GM12878 (cell line): ENCODE measurements around the gene SORBS1. TPM values are rescaled to one million over a fixed set of nuclear protein-coding genes. Genes with fewer than 3 reads are reported as not detected.

ENCODE experiments used
- ATAC-seq: fragments of 200-7000 bp; cut with Tn5 transposase; 3 replicates; pipeline ENCODE4 v1.9.1; 2020; ENCODE audit warnings: mild to moderate bottlenecking, moderate library complexity
- BruUV-seq: library from RNA; stranded (reverse); fragments of 400-500 nt; replicated peaks from 2 replicates; lab custom pipeline; 2021; lab: Mats Ljungman, UMichigan
- CTCF ChIA-PET: fragments of 300-600 bp; sonication (Branson Sonifier 250); formaldehyde crosslinking; extraction: SDS; loops from one replicate; lab custom pipeline; 2021; ENCODE audit warnings: inconsistent platforms; lab: Yijun Ruan, JAX
- POLR2A ChIA-PET: fragments of 350-600 bp; formaldehyde crosslinking; extraction: SDS; loops from one replicate; lab custom pipeline; 2021; ENCODE audit warnings: inconsistent platforms; lab: Charles Lee
- RAD21 ChIA-PET: fragments of 300-600 bp; sonication (Branson Sonifier 250); formaldehyde crosslinking; loops from one replicate; lab custom pipeline; 2023; ENCODE audit warnings: antibody characterized with exemption; ENCODE audit not compliant: unreplicated experiment; lab: Charles Lee
- SMC1A ChIA-PET: fragments of 300-600 bp; sonication (Branson Sonifier 250); formaldehyde crosslinking; loops from one replicate; lab custom pipeline; 2023; ENCODE audit not compliant: unreplicated experiment, uncharacterized antibody; lab: Charles Lee
- DNase-seq: peaks from one replicate; pipeline ENCODE4 v3.0.0-alpha.2; 2011; ENCODE audit warnings: low read depth, low spot score
- FAIRE-seq: peaks from 3 replicates; lab custom pipeline; 2011; peaks lifted over from hg19 to GRCh38; lab: Jason Lieb, UNC
- H2AFZ ChIP-seq: 2 replicates; pipeline ENCODE4 v1.6.0; 2011; ENCODE audit warnings: low read depth, low read length, control low read depth; ENCODE audit not compliant: control insufficient read depth
- H3K27ac ChIP-seq: 2 replicates; pipeline ENCODE4 v1.5.1; 2011; ENCODE audit warnings: control low read depth; ENCODE audit not compliant: control insufficient read depth, insufficient read depth
- H3K27me3 ChIP-seq, 2 experiments: replicated peaks in 1 of 2; 2 replicates each; pipeline versions ENCODE4 v1.6.0 to v1.6.1; 2011; ENCODE audit warnings: low read length in 1 of 2; ENCODE audit not compliant: control insufficient read depth in 2 of 2, insufficient read depth in 2 of 2
- H3K36me3 ChIP-seq, 2 experiments: 2 replicates each; pipeline ENCODE4 v1.5.1; 2011; ENCODE audit warnings: low read length in 1 of 2; ENCODE audit not compliant: control insufficient read depth in 2 of 2, insufficient read depth in 2 of 2
- H3K4me1 ChIP-seq: 2 replicates; pipeline ENCODE4 v1.6.1; 2011; ENCODE audit warnings: mild to moderate bottlenecking, low read length, moderate library complexity, mixed read lengths; ENCODE audit not compliant: control insufficient read depth, insufficient read depth
- H3K4me2 ChIP-seq: 2 replicates; pipeline ENCODE4 v1.6.0; 2011; ENCODE audit warnings: control low read depth; ENCODE audit not compliant: control insufficient read depth, insufficient read depth
- H3K4me3 ChIP-seq: fragments of 200-600 bp; sonication (generic); 2 replicates; pipeline ENCODE4 v1.5.1; 2016
- H3K79me2 ChIP-seq: 2 replicates; pipeline ENCODE4 v1.6.0; 2011; ENCODE audit warnings: low read length; ENCODE audit not compliant: control insufficient read depth, insufficient read depth
- H3K9ac ChIP-seq: 2 replicates; pipeline ENCODE4 v1.8.0; 2011; ENCODE audit warnings: low read length, control low read depth, mixed read lengths; ENCODE audit not compliant: control insufficient read depth, insufficient read depth
- H3K9me3 ChIP-seq: replicated peaks from 3 replicates; pipeline ENCODE4 v1.5.1; 2011; ENCODE audit warnings: mild to moderate bottlenecking, low read length; ENCODE audit not compliant: control insufficient read depth, insufficient read depth
- H4K20me1 ChIP-seq: 2 replicates; pipeline ENCODE4 v1.6.0; 2011; ENCODE audit not compliant: control insufficient read depth, insufficient read depth
- BMI1 ChIP-seq: fragments of 450-650 bp; IDR thresholded peaks from 2 replicates; pipeline ENCODE4 v1.6.1; 2016; ENCODE audit warnings: mild to moderate bottlenecking, moderate library complexity, borderline replicate concordance
- KDM1A ChIP-seq: fragments of 200-600 bp; sonication (generic); IDR thresholded peaks from 2 replicates; pipeline ENCODE4 v1.6.1; 2016; ENCODE audit warnings: borderline replicate concordance
- NFXL1 ChIP-seq: fragments of 450-650 bp; IDR thresholded peaks from 2 replicates; pipeline ENCODE4 v1.6.1; 2017; ENCODE audit warnings: antibody characterized with exemption, mild to moderate bottlenecking, borderline replicate concordance
- WGBS: methylation state at CpG from one replicate; pipeline ENCODE4 v1.1.6; 2016; ENCODE audit warnings: low lambda C conversion rate; ENCODE audit not compliant: insufficient replicate concordance, insufficient coverage; ENCODE audit errors: missing lambda C conversion rate; 5-methylcytosine and 5-hydroxymethylcytosine counted together
- in situ Hi-C: fragments of 300-500 bp; cut with MboI; formaldehyde crosslinking; loops from 9 replicates; pipeline ENCODE4 v1.14.3; 2018; ENCODE audit warnings: mixed read lengths
- intact Hi-C: fragments of 100-400 bp; cut with micrococcal nuclease; formaldehyde crosslinking; loops from one replicate; pipeline ENCODE4 v1.14.2; 2022; ENCODE audit not compliant: unreplicated experiment
- polyA plus RNA-seq, 11 experiments: library from polyadenylated mRNA; depleted of rRNA in 4 of 11; unstranded in 6 of 11; stranded (reverse) in 5 of 11; fragments of >200 nt; fragmentation: Nextera tagmentation in 4 of 11; fragmentation: Illumina TruSeq in 1 of 11; extraction: Ambion mirVana in 4 of 11; extraction: Trizol in 1 of 11; gene quantifications; 1 replicate in 1 of 11; 2 replicates in 10 of 11; pipeline versions ENCODE4 v1.2.1 to v1.2.3, GENCODE V29; 2011 to 2016; ENCODE audit warnings: inconsistent platforms in 2 of 11, missing spikeins in 2 of 11, low read depth in 1 of 11
- total RNA-seq, 4 experiments: library from RNA; depleted of rRNA in 3 of 4; stranded (reverse); fragments of >200 nt in 3 of 4; fragmentation: Illumina TruSeq in 1 of 4; extraction: Trizol in 1 of 4; gene quantifications; 2 replicates each; pipeline versions ENCODE4 v1.2.1 to v1.2.3, GENCODE V29; 2013 to 2021
- TF ChIP-seq, protein P1 (sequence below): fragments of 450-650 bp; IDR thresholded peaks from 2 replicates; pipeline ENCODE4 v1.6.1; 2018; ENCODE audit warnings: borderline replicate concordance, mild to moderate bottlenecking; ENCODE audit not compliant: partially characterized antibody

The SORBS1 gene
- total and polyA plus RNA-seq, 10 of the 15 experiments (the other 5 are each of a cell fraction or from before 2014, with no cell fraction given): 0.13 to 0.75 (median 0.39) TPM

GRCh38 chr10:95267251-95267650 is 293.9 kb downstream of the SORBS1 start:
- in situ Hi-C loops: no loop called here
- H3K79me2 ChIP-seq: peaks cover 26% of the 10 kb centered on the region
- 67% methylated on average over 3 of the region's 3 CpGs for WGBS
- H3K36me3 ChIP-seq: peaks cover 38 to 45% of the 10 kb centered on the region in 2 experiments
- DNase-seq: no peak
- no peaks in the 10 kb centered on the region for H3K27me3 ChIP-seq
- H3K4me3 ChIP-seq: no peak overlapping the region
- no peak overlapping the region for H3K4me2 ChIP-seq
- no peaks in the 10 kb centered on the region; the same call in none of the 2 replicates for H4K20me1 ChIP-seq
- FAIRE-seq: no peak
- H3K9ac ChIP-seq: no peak overlapping the region
- no peak overlapping the region for H2AFZ ChIP-seq
- RAD21 ChIA-PET: no interaction called here
- BruUV-seq: no TSS peak
- SMC1A ChIA-PET: interaction anchor here (1.0 to 3.6 kb wide), 4 partner anchors 12 to 95 kb away, joined by 3 to 12 read pairs (median 4); no protein-coding TSS in a partner anchor
- H3K9me3 ChIP-seq: no peaks in the 10 kb centered on the region
- intact Hi-C loops: no loop called here
- CTCF ChIA-PET: interaction anchor here (1.1 to 2.2 kb wide), 5 partner anchors 9 to 107 kb away, joined by 3 to 5 read pairs (median 4); no protein-coding TSS in a partner anchor
- POLR2A ChIA-PET: interaction anchor here (0.6 kb wide), 1 partner anchor 12 kb away, joined by 3 read pairs; no protein-coding TSS in a partner anchor
- peaks cover 4% of the 10 kb centered on the region; the same call in 1 of the 2 replicates for H3K4me1 ChIP-seq
- TF ChIP-seq BMI1 (no peak), KDM1A (no peak), NFXL1 (no peak)
- TF ChIP-seq, protein P1, sequence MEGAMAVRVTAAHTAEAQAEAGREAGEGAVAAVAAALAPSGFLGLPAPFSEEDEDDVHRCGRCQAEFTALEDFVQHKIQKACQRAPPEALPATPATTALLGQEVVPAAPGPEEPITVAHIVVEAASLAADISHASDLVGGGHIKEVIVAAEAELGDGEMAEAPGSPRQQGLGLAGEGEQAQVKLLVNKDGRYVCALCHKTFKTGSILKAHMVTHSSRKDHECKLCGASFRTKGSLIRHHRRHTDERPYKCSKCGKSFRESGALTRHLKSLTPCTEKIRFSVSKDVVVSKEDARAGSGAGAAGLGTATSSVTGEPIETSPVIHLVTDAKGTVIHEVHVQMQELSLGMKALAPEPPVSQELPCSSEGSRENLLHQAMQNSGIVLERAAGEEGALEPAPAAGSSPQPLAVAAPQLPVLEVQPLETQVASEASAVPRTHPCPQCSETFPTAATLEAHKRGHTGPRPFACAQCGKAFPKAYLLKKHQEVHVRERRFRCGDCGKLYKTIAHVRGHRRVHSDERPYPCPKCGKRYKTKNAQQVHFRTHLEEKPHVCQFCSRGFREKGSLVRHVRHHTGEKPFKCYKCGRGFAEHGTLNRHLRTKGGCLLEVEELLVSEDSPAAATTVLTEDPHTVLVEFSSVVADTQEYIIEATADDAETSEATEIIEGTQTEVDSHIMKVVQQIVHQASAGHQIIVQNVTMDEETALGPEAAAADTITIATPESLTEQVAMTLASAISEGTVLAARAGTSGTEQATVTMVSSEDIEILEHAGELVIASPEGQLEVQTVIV: no peak
- ATAC-seq: no peak
- H3K27ac ChIP-seq: no peak overlapping the region
